Activated CD8-positive, alpha-beta memory T cell treated with anti-CD3 and anti-CD28 coated beads for 1 hour (primary cell): Measurements from ENCODE around the gene TMEM218.

Experiments
- DNase-seq, 2 donors: peaks; one replicate each; pipeline ENCODE4 v3.0.0-alpha.2; 2020; ENCODE audit warnings: low read depth in 1 of 2; ENCODE audit errors: extremely low read depth in 1 of 2

TMEM218 gene

GRCh38 chr11:125111343-125112207 is at the start of gene TMEM218:
Gene TMEM218 (minus strand): TSS chr11:125111626. CDS start chr11:125102241, 9,385 bp downstream.
- peak; percentile 87 to 89 for DNase-seq

GRCh38 chr11:125157953-125158680 is 46.7 kb upstream of the TMEM218 start:
- no peak for DNase-seq

GRCh38 chr11:125157118-125157733 is 45.8 kb upstream of the TMEM218 start:
- no peak for DNase-seq

- DNase-seq, result no peak
These were observed 45.1 kb upstream of the TMEM218 start for GRCh38 chr11:125156346-125157117.

- no peak for DNase-seq
These were observed 44.3 kb upstream of the TMEM218 start for GRCh38 chr11:125155767-125156166.

- DNase-seq, result no peak
These were observed 43.6 kb upstream of the TMEM218 start for GRCh38 chr11:125155100-125155444.

GRCh38 chr11:125154378-125155099 is 43.1 kb upstream of the TMEM218 start:
- DNase-seq, result no peak

GRCh38 chr11:125153837-125154236 is 42.4 kb upstream of the TMEM218 start:
- DNase-seq, result no peak

GRCh38 chr11:125148743-125149142 is 37.3 kb upstream of the TMEM218 start:
- no peak for DNase-seq

- no peak for DNase-seq
These were observed 36.6 kb upstream of the TMEM218 start for GRCh38 chr11:125148011-125148410.

GRCh38 chr11:125147280-125147679 is 35.9 kb upstream of the TMEM218 start:
- no peak for DNase-seq

- no peak for DNase-seq
These were observed 34.8 kb upstream of the TMEM218 start for GRCh38 chr11:125146232-125146631.

- DNase-seq, result peak in 1 of 2 donors; percentile 49
These were observed 30.5 kb upstream of the TMEM218 start for GRCh38 chr11:125141686-125142535.

GRCh38 chr11:125141178-125141577 is 29.8 kb upstream of the TMEM218 start:
- DNase-seq, result no peak

- DNase-seq, result no peak
These were observed 28.8 kb upstream of the TMEM218 start for GRCh38 chr11:125140233-125140632.

GRCh38 chr11:125139778-125140177 is 28.4 kb upstream of the TMEM218 start:
- no peak for DNase-seq

- no peak for DNase-seq
These were observed 27.5 kb upstream of the TMEM218 start for GRCh38 chr11:125138966-125139365.

GRCh38 chr11:125136001-125136400 is 24.6 kb upstream of the TMEM218 start:
- no peak for DNase-seq

GRCh38 chr11:125132596-125132995 is 21.2 kb upstream of the TMEM218 start:
- DNase-seq, result no peak
